DND-41 (cell line): ENCODE measurements around the gene MBD4.
A peak's percentile ranks its signal among the peaks of the same experiment; 100 is the strongest.
"Not testable (repeated sequence)": the region's sequence is repeated elsewhere in the genome, so short reads cannot be mapped to it uniquely, and the experiment has no call there.

Source experiments
- ATAC-seq: fragments of 200-7000 bp; cut with Tn5 transposase; 3 replicates; pipeline ENCODE4 v1.9.1; 2021; ENCODE audit warnings: low read depth; ENCODE audit not compliant: insufficient read depth
- DNase-seq: peaks from one replicate; pipeline ENCODE4 v3.0.0-alpha.2; 2020
- H2AFZ ChIP-seq: 2 replicates; pipeline ENCODE4 v1.6.0; 2012; ENCODE audit warnings: low read depth, low read length
- H3K27ac ChIP-seq: 2 replicates; pipeline ENCODE4 v1.5.1; 2012; ENCODE audit warnings: low read length, inconsistent platforms
- H3K27me3 ChIP-seq: fragments of 200-600 bp; sonication (generic); 2 replicates; pipeline ENCODE4 v1.6.0; 2012; ENCODE audit warnings: low read length, mild to moderate bottlenecking, inconsistent platforms; ENCODE audit not compliant: insufficient read depth, poor library complexity
- H3K36me3 ChIP-seq: 2 replicates; pipeline ENCODE4 v1.5.1; 2012; ENCODE audit warnings: low read length, inconsistent platforms; ENCODE audit not compliant: insufficient read depth
- H3K4me1 ChIP-seq: 2 replicates; pipeline ENCODE4 v1.5.1; 2012; ENCODE audit warnings: mild to moderate bottlenecking, low read length; ENCODE audit not compliant: insufficient read depth
- H3K4me2 ChIP-seq: 2 replicates; pipeline ENCODE4 v1.6.0; 2012; ENCODE audit warnings: mild to moderate bottlenecking, moderate library complexity, low read length, inconsistent platforms; ENCODE audit not compliant: insufficient read depth
- H3K4me3 ChIP-seq, 2 experiments: fragments of 200-600 bp in 1 of 2; shearing (Covaris generic) in 1 of 2; 2 replicates each; pipeline ENCODE4 v1.5.1; 2012 to 2016; ENCODE audit warnings: inconsistent platforms in 2 of 2, low read length in 2 of 2, mild to moderate bottlenecking in 2 of 2, low read depth in 1 of 2, moderate library complexity in 1 of 2
- H3K79me2 ChIP-seq: 2 replicates; pipeline ENCODE4 v1.6.0; 2012; ENCODE audit warnings: low read length, inconsistent platforms; ENCODE audit not compliant: insufficient read depth
- H3K9ac ChIP-seq: 2 replicates; pipeline ENCODE4 v1.6.0; 2012; ENCODE audit warnings: low read depth, mild to moderate bottlenecking, inconsistent platforms, low read length, moderate library complexity
- H3K9me3 ChIP-seq: 2 replicates; pipeline ENCODE4 v1.5.1; 2012; ENCODE audit warnings: low read length, moderate library complexity, mild to moderate bottlenecking, inconsistent platforms; ENCODE audit not compliant: insufficient read depth, severe bottlenecking
- H4K20me1 ChIP-seq: 2 replicates; pipeline ENCODE4 v1.6.0; 2012; ENCODE audit warnings: low read length; ENCODE audit not compliant: insufficient read depth
- CTCF ChIP-seq: IDR thresholded peaks from 2 replicates; pipeline ENCODE4 v1.5.1; 2012; ENCODE audit warnings: borderline replicate concordance, low read length, moderate library complexity, mild to moderate bottlenecking; ENCODE audit not compliant: poor library complexity, severe bottlenecking; ENCODE audit errors: extremely low read depth
- EZH2 ChIP-seq: IDR thresholded peaks from 3 replicates; pipeline ENCODE4 v1.6.1; 2012; ENCODE audit warnings: borderline replicate concordance, low read depth, mild to moderate bottlenecking, moderate library complexity, low read length, inconsistent platforms; ENCODE audit not compliant: severe bottlenecking

Gene MBD4

DNA sequence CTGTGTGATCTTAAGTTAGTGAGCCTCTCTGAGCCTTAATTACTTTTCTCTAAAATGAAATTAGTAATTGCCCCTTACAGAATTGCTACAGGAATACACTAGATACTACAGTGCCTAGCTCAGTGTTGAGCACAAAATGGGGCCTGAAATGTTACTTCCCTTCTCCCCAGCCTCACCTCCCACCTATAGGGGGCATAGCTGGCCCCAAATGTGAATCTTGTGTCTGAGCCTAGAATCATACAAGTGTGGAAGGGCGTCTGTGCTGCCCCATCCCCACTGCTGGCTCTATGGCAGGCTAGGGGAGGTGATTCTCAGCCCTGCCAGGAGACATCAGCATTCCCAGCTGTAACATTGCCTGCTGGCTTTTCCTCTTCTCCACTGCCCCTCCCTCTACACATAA lies 43.0 kb upstream of the MBD4 start:
- Histone ChIP-seq H2AFZ (no peak overlapping the region), H3K36me3 (peaks cover 63% of the 10 kb centered on the region), H3K79me2 (no peaks in the 10 kb centered on the region), H3K4me2 (no peak overlapping the region), H3K27ac (no peak overlapping the region), H3K9me3 (no peaks in the 10 kb centered on the region), H3K4me1 (no peaks in the 10 kb centered on the region), H4K20me1 (no peaks in the 10 kb centered on the region), H3K27me3 (no peaks in the 10 kb centered on the region), H3K4me3 (no peak overlapping the region), H3K9ac (no peak overlapping the region)
- peak; percentile 49; the same call in 2 of the 3 replicates for ATAC-seq
- peak; percentile 17 for DNase-seq
- TF ChIP-seq EZH2 (no peak), CTCF (peak; percentile 47)

GRCh38 chr3:129481766-129482332 lies 42.1 kb upstream of the MBD4 start:
- H3K79me2 ChIP-seq = no peaks in the 10 kb centered on the region
- no peak overlapping the region for H3K4me2 ChIP-seq
- TF ChIP-seq EZH2 = no peak
- no peak for TF ChIP-seq CTCF
- no peak overlapping the region for H3K9ac ChIP-seq
- H3K9me3 ChIP-seq = no peaks in the 10 kb centered on the region
- no peaks in the 10 kb centered on the region for H3K4me1 ChIP-seq
- H4K20me1 ChIP-seq = no peaks in the 10 kb centered on the region
- no peak overlapping the region for H3K4me3 ChIP-seq
- ATAC-seq (no peak), DNase-seq (no peak)
- H3K27ac ChIP-seq = no peak overlapping the region
- H3K36me3 ChIP-seq = peaks cover 71% of the 10 kb centered on the region
- no peaks in the 10 kb centered on the region for H3K27me3 ChIP-seq
- no peak overlapping the region for H2AFZ ChIP-seq

GRCh38 chr3:129481225-129481765 lies 41.5 kb upstream of the MBD4 start:
- H3K4me1 ChIP-seq, H3K4me3 ChIP-seq, DNase-seq, ATAC-seq, H3K27ac ChIP-seq, H3K9me3 ChIP-seq, H3K4me2 ChIP-seq, H2AFZ ChIP-seq, H4K20me1 ChIP-seq, H3K79me2 ChIP-seq, H3K27me3 ChIP-seq, H3K9ac ChIP-seq: not testable (repeated sequence)
- peaks cover 76% of the 10 kb centered on the region for H3K36me3 ChIP-seq

GRCh38 chr3:129476586-129476985 lies 36.8 kb upstream of the MBD4 start:
- H4K20me1 ChIP-seq = no peaks in the 10 kb centered on the region
- no peak overlapping the region for H3K27ac ChIP-seq
- H2AFZ ChIP-seq = no peak overlapping the region
- no peaks in the 10 kb centered on the region for H3K79me2 ChIP-seq
- no peak overlapping the region for H3K9ac ChIP-seq
- ATAC-seq = no peak
- no peaks in the 10 kb centered on the region for H3K9me3 ChIP-seq
- no peaks in the 10 kb centered on the region for H3K27me3 ChIP-seq
- no peak overlapping the region for H3K4me3 ChIP-seq
- H3K4me2 ChIP-seq = no peak overlapping the region
- no peak for TF ChIP-seq EZH2
- no peak for TF ChIP-seq CTCF
- DNase-seq = no peak
- H3K36me3 ChIP-seq = peaks cover 59% of the 10 kb centered on the region
- no peaks in the 10 kb centered on the region for H3K4me1 ChIP-seq
